ENCODE data around the gene KRTAP4-8.
"Not testable (repeated sequence)": the region's sequence is repeated elsewhere in the genome, so short reads cannot be mapped to it uniquely, and the experiment has no call there.

KRTAP4-8 gene

GRCh38 chr17:41064301-41064700 lies 33.6 kb downstream of the KRTAP4-8 start:
- no peak for DNase-seq

DNA sequence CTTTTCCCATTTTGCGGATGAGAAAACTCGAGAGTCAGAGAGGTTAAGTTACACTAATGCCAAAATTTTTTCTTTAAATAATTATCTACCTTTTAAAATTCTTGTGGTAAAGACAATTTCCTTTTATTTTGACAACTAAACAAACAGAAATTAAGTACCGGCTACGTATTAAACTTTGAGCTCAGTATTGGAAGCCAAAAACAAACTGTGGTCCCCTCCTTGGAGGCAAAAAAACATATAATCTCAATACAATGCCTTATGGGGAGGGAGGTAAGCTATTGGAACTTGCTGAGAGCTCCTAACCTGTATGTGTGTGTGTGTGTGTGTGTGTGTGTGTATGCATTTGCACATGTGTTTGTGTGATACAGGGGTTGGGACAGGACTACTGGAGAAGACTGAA lies 34.5 kb downstream of the KRTAP4-8 start:
- no peak for DNase-seq

DNA sequence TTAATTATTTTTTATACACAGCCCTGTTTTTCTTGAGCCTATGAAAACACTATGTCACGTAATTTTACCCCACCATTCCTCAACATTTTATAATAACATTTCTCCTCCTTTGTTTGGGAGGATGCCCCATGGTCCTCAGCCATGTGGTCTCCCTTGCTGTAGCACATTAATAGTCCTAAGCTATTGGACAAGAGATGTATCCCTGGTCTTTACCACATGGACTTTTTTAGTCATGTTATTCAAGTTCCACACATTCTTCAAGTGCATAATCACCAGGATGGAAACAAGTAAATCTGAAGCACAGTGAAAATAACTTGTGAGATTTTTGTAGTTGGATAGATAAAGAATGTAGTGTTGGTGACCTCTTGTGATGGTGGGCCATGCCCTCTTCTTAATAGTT lies 36.0 kb downstream of the KRTAP4-8 start:
- no peak for DNase-seq

DNA sequence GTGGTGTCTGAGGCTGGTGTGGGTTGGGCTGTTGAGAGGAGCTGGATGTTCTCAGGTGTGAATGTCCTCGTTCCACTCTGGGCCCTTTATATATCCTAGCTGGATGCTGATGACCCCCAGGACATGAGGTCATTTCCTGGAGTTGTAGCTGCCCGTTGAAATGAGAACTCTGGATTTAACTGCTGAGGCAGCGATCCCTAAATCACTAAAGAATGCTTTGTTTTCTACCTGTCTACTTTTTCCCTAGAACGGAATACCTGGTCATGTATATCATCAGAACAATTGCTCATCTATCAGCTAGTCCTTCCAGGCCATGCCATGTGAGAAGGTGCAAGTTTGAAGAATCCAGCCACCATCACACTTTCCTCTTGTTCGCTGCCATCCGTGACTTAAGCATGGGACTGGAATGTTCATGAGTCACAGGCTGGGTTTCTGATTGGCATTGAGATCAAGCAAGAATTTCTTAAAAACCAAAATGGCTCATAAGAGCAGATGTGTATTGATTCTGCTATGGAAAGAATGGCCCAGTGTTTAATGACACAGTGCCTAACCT lies 37.8 kb downstream of the KRTAP4-8 start, which contains the start of gene KRTAP2-3:
KRTAP2-3 (minus strand) TSS at position 63 of the 553 bp plus-strand sequence. CDS start 64 bp downstream, outside the sequence.
- DNase-seq = no peak

GRCh38 chr17:41059276-41060051 lies 38.5 kb downstream of the KRTAP4-8 start:
- DNase-seq = not testable (repeated sequence)

GRCh38 chr17:41058741-41059140 lies 39.2 kb downstream of the KRTAP4-8 start:
- no peak for DNase-seq

GRCh38 chr17:41057547-41057946 lies 40.4 kb downstream of the KRTAP4-8 start:
- no peak for DNase-seq

- DNase-seq = not testable (repeated sequence)
Measured at GRCh38 chr17:41055130-41055529, 42.8 kb downstream of the KRTAP4-8 start, which contains the start of gene KRTAP2-2. KRTAP2-2 (minus strand) TSS chr17:41055230; CDS start chr17:41055211, 19 bp downstream.

GRCh38 chr17:41054556-41054955 lies 43.4 kb downstream of the KRTAP4-8 start:
- not testable (repeated sequence) for DNase-seq

- DNase-seq = no peak
Measured at GRCh38 chr17:41054025-41054424, 43.9 kb downstream of the KRTAP4-8 start.

- DNase-seq = no peak
Measured at GRCh38 chr17:41052566-41052965, 45.4 kb downstream of the KRTAP4-8 start.

GRCh38 chr17:41049110-41049509 lies 48.8 kb downstream of the KRTAP4-8 start:
- no peak for DNase-seq

- DNase-seq = no peak
Measured at GRCh38 chr17:41048441-41048840, 49.5 kb downstream of the KRTAP4-8 start.

All from CD4-positive, alpha-beta T cell treated with Interleukin-17A for 1 hour (primary cell).